ENCODE data around the gene PSKH1.
"Not testable (repeated sequence)": the region's sequence is repeated elsewhere in the genome, so short reads cannot be mapped to it uniquely, and the experiment has no call there.

Gene PSKH1

GRCh38 chr16:67964477-67965131, 71.5 kb downstream of the PSKH1 start:
- DNase-seq, result no peak

GRCh38 chr16:67965668-67966548, 72.9 kb downstream of the PSKH1 start:
- no peak for DNase-seq

GRCh38 chr16:67966549-67967182, 73.6 kb downstream of the PSKH1 start:
- no peak for DNase-seq

GRCh38 chr16:67967183-67967957, 74.3 kb downstream of the PSKH1 start:
- no peak for DNase-seq

- peak; percentile 22 for DNase-seq
Measured at GRCh38 chr16:67967958-67968399, 74.9 kb downstream of the PSKH1 start.

GRCh38 chr16:67968400-67969253, 75.6 kb downstream of the PSKH1 start, which contains the start of gene SLC12A4:
Gene SLC12A4, minus strand, starts transcription at chr16:67968637. Its CDS starts 84 bp downstream, at chr16:67968553.
- DNase-seq, result peak; percentile 78

GRCh38 chr16:67969254-67970039, 76.4 kb downstream of the PSKH1 start:
- no peak for DNase-seq

- DNase-seq, result no peak
Measured at GRCh38 chr16:67971111-67971510, 78.1 kb downstream of the PSKH1 start.

GRCh38 chr16:67972285-67972684, 79.2 kb downstream of the PSKH1 start:
- DNase-seq, result not testable (repeated sequence)

- no peak for DNase-seq
Measured at GRCh38 chr16:67975321-67976105, 82.5 kb downstream of the PSKH1 start.

GRCh38 chr16:67976205-67976604, 83.2 kb downstream of the PSKH1 start:
- no peak for DNase-seq

- DNase-seq, result no peak
Measured at GRCh38 chr16:67977005-67977404, 84.0 kb downstream of the PSKH1 start.

- DNase-seq, result no peak
Measured at GRCh38 chr16:67977469-67978227, 84.6 kb downstream of the PSKH1 start.
